Parathyroid adenoma (tissue), 2 donors: ENCODE data around the gene SRGAP3.

Source experiments
- H2AFZ ChIP-seq: fragments of 300-600 bp; sonication (generic); one replicate; pipeline ENCODE4 v1.7.0; 2017; ENCODE audit warnings: antibody characterized with exemption, mild to moderate bottlenecking
- H3K27ac ChIP-seq: fragments of 300-600 bp; sonication (generic); one replicate; pipeline ENCODE4 v1.7.0; 2017
- H3K27me3 ChIP-seq: fragments of 300-600 bp; sonication (generic); one replicate; pipeline ENCODE4 v1.7.0; 2017; ENCODE audit warnings: low read length; ENCODE audit not compliant: control insufficient read depth, insufficient read depth
- H3K36me3 ChIP-seq: fragments of 300-600 bp; sonication (generic); one replicate; pipeline ENCODE4 v1.7.0; 2017; ENCODE audit warnings: low read length; ENCODE audit not compliant: control insufficient read depth, insufficient read depth
- H3K4me1 ChIP-seq: fragments of 300-600 bp; sonication (generic); one replicate; pipeline ENCODE4 v1.7.0; 2017; ENCODE audit warnings: control low read depth
- H3K4me2 ChIP-seq: fragments of 300-600 bp; sonication (generic); one replicate; pipeline ENCODE4 v1.7.0; 2017; ENCODE audit warnings: low read length
- H3K4me3 ChIP-seq: fragments of 300-600 bp; sonication (generic); one replicate; pipeline ENCODE4 v1.7.0; 2017; ENCODE audit warnings: low read depth, low read length
- H3K79me2 ChIP-seq: fragments of 300-600 bp; sonication (generic); one replicate; pipeline ENCODE4 v1.7.0; 2017; ENCODE audit warnings: control low read depth
- H3K9ac ChIP-seq: fragments of 300-600 bp; sonication (generic); one replicate; pipeline ENCODE4 v1.7.0; 2017; ENCODE audit warnings: mild to moderate bottlenecking
- H3K9me3 ChIP-seq: fragments of 300-600 bp; sonication (generic); one replicate; pipeline ENCODE4 v1.7.0; 2017; ENCODE audit warnings: low read length; ENCODE audit not compliant: control insufficient read depth
- CTCF ChIP-seq: fragments of 300-600 bp; sonication (generic); IDR thresholded peaks from one replicate; pipeline ENCODE4 v1.7.0; 2017; ENCODE audit warnings: antibody characterized with exemption, mild to moderate bottlenecking
- donor health status: primary hyperparathyroidism.

Gene SRGAP3

GRCh38 chr3:8988791-8989558 is 260.5 kb downstream of the SRGAP3 start:
- H3K79me2 ChIP-seq: no peaks in the 10 kb centered on the region
- no peak overlapping the region for H3K4me3 ChIP-seq
- H3K27ac ChIP-seq: no peak overlapping the region
- H3K27me3 ChIP-seq: no peaks in the 10 kb centered on the region
- TF ChIP-seq CTCF: no peak
- H3K4me1 ChIP-seq: no peaks in the 10 kb centered on the region
- no peaks in the 10 kb centered on the region for H3K9me3 ChIP-seq
- H2AFZ ChIP-seq: no peak overlapping the region
- H3K9ac ChIP-seq: no peak overlapping the region
- H3K36me3 ChIP-seq: no peaks in the 10 kb centered on the region
- no peak overlapping the region for H3K4me2 ChIP-seq

GRCh38 chr3:8988384-8988655 is 261.1 kb downstream of the SRGAP3 start:
- Histone ChIP-seq H3K4me2 (no peak overlapping the region), H3K27ac (no peak overlapping the region), H3K4me1 (no peaks in the 10 kb centered on the region), H3K9ac (no peak overlapping the region), H3K27me3 (no peaks in the 10 kb centered on the region), H3K9me3 (no peaks in the 10 kb centered on the region), H3K36me3 (no peaks in the 10 kb centered on the region), H3K79me2 (no peaks in the 10 kb centered on the region), H3K4me3 (no peak overlapping the region), H2AFZ (no peak overlapping the region)
- TF ChIP-seq CTCF: no peak

- Histone ChIP-seq H3K27ac (no peak overlapping the region), H3K9ac (no peak overlapping the region), H3K9me3 (no peaks in the 10 kb centered on the region), H3K4me1 (no peaks in the 10 kb centered on the region), H3K4me3 (no peak overlapping the region), H3K4me2 (no peak overlapping the region), H3K27me3 (no peaks in the 10 kb centered on the region), H3K36me3 (no peaks in the 10 kb centered on the region), H2AFZ (no peak overlapping the region), H3K79me2 (no peaks in the 10 kb centered on the region)
- peak; percentile 67 for TF ChIP-seq CTCF
These were observed 261.6 kb downstream of the SRGAP3 start for GRCh38 chr3:8987645-8988383.

GRCh38 chr3:8987226-8987625 is 262.2 kb downstream of the SRGAP3 start:
- Histone ChIP-seq H3K79me2 (no peaks in the 10 kb centered on the region), H3K9me3 (no peaks in the 10 kb centered on the region), H3K27me3 (no peaks in the 10 kb centered on the region), H3K27ac (no peak overlapping the region), H3K4me1 (no peaks in the 10 kb centered on the region), H3K9ac (no peak overlapping the region), H3K36me3 (no peaks in the 10 kb centered on the region), H2AFZ (no peak overlapping the region), H3K4me2 (no peak overlapping the region), H3K4me3 (no peak overlapping the region)
- no peak for TF ChIP-seq CTCF

- Histone ChIP-seq H3K27me3 (no peaks in the 10 kb centered on the region), H2AFZ (no peak overlapping the region), H3K36me3 (no peaks in the 10 kb centered on the region), H3K4me1 (no peaks in the 10 kb centered on the region), H3K4me2 (no peak overlapping the region), H3K79me2 (no peaks in the 10 kb centered on the region), H3K27ac (no peak overlapping the region), H3K9me3 (no peaks in the 10 kb centered on the region), H3K9ac (no peak overlapping the region), H3K4me3 (no peak overlapping the region)
- TF ChIP-seq CTCF: no peak
These were observed 262.7 kb downstream of the SRGAP3 start for GRCh38 chr3:8986741-8987140.
